D721Med (cell line): ENCODE data around the gene MORF4L1.
"Not testable (repeated sequence)": the region's sequence is repeated elsewhere in the genome, so short reads cannot be mapped to it uniquely, and the experiment has no call there.

Experiments
- DNase-seq: peaks from one replicate; pipeline ENCODE4 v3.0.0; 2011; ENCODE audit warnings: low spot score; ENCODE audit not compliant: insufficient read length
- FAIRE-seq: peaks from 2 replicates; lab custom pipeline; 2011; peaks lifted over from hg19 to GRCh38; lab: Jason Lieb, UNC
- TF ChIP-seq, protein P1 (sequence below): IDR thresholded peaks from 2 replicates; pipeline ENCODE4 v1.5.1; 2012; ENCODE audit warnings: mild to moderate bottlenecking, control low read depth; ENCODE audit not compliant: insufficient read depth; ENCODE audit errors: missing control alignments

MORF4L1 gene

DNA sequence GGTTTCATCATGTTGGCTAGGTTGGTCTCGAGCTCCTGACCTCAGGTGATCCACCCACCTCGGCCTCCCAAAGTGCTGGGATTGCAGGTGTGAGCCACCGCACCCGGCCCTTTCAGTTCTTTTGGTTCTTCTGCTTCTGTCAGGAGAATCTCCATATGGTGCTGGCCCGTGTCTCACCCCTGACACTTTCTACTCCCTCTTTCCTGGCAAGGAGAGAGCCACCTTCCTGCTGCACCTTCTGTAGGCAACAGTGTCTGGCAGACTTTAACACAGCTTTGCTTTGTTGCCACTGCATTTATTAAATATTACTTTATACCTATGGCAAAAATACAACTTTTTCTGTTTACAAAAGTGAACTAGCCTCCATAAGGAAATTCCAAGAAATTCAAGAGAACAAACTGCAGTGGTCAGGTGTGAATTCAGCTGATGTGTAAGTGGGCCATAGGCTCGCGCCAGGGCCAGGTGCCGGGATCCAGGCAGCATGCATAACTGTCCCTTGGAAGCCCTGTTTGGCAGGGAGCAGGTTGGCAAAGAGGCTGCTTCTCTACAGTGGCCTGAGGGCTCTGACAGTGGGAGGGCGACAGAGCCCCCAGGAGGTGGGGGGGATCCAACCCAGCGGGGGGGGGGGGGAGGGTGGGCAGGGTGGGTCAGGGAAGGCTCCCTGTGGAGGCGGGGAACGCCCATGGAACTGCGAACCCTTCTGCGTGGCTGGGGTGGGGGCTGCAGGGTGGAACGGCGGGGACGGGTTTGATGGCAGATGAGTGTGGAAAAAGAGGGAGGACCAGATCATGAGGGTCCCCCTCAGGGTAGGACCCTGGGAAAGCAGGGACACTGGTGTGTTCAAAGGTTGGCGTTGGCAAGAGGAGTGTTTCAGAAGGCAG, 51.0 kb downstream of the MORF4L1 start:
- TF ChIP-seq, protein P1, sequence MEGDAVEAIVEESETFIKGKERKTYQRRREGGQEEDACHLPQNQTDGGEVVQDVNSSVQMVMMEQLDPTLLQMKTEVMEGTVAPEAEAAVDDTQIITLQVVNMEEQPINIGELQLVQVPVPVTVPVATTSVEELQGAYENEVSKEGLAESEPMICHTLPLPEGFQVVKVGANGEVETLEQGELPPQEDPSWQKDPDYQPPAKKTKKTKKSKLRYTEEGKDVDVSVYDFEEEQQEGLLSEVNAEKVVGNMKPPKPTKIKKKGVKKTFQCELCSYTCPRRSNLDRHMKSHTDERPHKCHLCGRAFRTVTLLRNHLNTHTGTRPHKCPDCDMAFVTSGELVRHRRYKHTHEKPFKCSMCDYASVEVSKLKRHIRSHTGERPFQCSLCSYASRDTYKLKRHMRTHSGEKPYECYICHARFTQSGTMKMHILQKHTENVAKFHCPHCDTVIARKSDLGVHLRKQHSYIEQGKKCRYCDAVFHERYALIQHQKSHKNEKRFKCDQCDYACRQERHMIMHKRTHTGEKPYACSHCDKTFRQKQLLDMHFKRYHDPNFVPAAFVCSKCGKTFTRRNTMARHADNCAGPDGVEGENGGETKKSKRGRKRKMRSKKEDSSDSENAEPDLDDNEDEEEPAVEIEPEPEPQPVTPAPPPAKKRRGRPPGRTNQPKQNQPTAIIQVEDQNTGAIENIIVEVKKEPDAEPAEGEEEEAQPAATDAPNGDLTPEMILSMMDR = no peak
- FAIRE-seq (no peak), DNase-seq (no peak)

DNA sequence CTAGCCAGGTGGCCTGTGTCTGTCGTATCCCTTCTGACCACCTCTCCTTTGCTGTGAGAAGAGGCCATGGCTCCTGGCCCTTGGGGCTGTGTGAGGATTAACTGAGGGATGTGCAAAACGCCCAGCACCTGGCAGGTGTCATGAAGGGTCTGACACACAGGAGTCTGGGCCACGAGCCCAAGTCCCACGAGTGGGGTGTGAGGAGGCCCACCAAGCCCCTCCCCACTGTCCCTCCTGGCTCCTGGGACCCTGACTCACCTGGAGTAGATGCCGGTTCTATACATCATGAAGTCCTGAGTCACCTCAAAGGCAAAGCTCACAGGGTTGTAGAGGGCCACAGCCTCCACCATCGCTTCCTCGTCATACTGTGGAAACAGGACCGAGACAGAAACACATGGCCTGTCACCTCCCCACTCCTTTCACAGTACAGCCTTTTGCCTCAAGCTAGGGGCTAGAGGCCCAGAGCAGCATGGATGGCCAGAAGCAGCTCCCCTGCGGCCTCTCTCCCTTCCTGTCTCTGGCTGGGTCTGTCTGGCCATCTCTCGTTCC, 52.5 kb downstream of the MORF4L1 start:
- DNase-seq (no peak), FAIRE-seq (no peak)
- TF ChIP-seq, protein P1 = no peak

DNA sequence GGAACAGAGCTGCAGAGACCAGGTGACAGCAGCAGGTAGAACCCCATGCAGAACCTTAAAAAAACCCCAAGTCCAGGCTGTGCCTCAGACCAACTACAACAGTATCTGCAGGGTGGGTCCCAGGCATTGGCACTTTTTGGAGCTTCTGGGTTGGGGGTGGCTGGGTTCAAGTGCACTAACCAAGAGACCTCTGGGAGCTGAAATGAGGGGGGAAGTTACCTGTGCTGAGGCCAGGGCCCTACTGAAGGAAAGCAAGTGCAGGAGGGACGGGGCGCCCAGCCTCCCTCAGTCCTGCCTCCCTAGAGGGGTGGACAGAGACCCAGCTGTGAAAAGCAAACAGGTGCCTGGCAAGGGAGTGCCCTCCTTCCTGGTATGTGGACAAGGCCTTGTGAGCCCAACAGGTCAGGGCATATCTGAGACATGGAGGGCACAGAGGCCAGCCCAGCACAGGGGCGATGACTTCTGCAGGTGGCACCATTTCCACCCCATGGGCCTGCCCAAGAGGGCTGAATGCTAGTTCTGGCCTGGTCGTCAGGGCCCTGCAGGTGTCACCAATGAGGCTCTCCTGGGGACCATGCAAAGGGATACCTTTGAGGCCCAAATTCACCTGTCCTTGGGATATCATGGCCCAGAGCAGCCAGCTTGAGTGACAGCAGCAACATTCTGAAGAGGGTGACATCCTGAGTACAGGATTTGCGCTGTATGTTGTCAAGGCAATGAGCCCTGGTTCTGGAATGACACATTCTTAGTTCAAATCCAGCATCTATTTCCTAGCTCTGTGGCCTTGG, 53.5 kb downstream of the MORF4L1 start:
- FAIRE-seq = no peak
- no peak for DNase-seq
- TF ChIP-seq, protein P1 = no peak

DNA sequence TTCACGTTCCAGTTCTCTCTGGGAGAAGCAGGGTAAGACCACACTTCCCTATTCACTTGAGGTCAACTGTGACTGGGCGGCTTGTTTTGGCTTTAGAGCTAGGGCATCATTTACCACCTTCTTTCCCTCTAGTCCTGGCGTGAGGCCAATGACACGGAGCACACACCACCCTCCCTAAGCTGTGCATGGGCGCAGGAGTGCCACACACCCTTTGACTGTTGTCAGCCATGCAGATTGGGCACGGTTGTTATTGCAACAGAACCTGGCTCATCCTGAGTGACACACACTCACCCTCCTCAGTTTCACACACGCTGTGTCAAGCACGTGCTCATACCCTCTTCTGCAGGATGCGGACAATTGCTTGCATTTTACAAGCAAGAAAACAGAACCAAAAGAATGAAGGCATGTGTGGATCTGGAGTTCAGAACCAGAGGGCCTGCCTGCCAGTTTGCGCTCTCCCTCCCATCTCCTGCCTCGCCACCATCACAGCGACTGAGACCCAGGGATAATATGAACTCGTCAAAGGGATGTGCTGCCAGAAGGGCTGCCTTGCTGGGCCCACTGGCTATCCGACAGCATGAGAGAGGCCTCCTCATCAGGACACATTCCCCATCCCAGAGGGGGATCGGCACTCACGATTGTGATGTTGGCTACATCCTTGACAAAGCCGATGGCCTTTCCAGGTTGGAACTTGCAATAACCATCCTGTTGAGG, 54.5 kb downstream of the MORF4L1 start:
- no peak for FAIRE-seq
- DNase-seq = no peak
- TF ChIP-seq, protein P1 = no peak

DNA sequence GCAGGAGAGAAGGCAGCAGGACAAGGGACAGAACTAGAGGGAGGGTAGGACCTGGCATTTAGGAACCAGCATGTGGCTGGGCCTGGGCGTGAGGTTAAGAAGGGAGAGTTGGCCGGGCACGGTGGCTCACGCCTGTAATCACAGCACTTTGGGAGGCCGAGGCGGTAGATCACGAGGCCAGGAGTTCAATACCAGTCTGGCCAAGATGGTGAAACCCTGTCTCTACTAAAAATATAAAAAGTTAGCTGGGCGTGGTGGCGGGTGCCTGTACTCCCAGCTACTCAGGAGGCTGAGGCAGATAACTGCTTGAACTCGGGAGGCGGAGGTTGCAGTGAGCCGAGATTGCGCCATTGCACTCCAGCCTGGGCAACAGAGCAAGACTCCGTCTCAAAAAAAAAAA, 55.5 kb downstream of the MORF4L1 start:
- not testable (repeated sequence) for DNase-seq, FAIRE-seq

DNA sequence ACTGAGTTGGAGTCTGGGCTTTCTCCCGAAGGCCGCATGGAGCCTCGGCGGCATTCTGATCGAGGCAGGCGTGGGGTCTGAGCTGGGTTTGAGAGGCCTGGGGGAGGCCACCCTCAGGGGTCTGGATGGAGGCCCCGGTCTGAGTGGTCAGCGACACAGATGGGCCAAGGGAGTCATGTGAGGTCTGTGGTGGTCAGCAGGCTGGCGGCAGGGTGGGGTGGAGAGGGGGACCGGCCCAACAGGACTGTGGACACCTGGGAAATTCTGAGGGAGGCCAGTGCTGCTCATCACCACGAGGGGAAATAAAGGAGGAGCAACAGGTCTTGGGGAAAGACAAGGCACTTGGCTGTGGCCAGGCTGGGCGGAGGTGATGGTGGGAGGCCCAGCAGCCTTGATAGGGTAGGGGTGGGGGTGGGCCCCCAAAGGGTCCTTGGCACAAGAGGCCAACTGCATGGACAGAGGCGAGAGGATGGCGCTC, 56.0 kb downstream of the MORF4L1 start:
- no peak for FAIRE-seq
- TF ChIP-seq, protein P1 = no peak
- no peak for DNase-seq
